Medulla oblongata (tissue), 1 donor: ENCODE results near the gene CNTF.
"Not testable (repeated sequence)": the region's sequence is repeated elsewhere in the genome, so short reads cannot be mapped to it uniquely, and the experiment has no call there.

Experiments
- DNase-seq: peaks from one replicate; pipeline ENCODE4 v3.0.0-alpha.2; 2015; ENCODE audit errors: extremely low spot score

Gene CNTF, protein sequence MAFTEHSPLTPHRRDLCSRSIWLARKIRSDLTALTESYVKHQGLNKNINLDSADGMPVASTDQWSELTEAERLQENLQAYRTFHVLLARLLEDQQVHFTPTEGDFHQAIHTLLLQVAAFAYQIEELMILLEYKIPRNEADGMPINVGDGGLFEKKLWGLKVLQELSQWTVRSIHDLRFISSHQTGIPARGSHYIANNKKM

DNA sequence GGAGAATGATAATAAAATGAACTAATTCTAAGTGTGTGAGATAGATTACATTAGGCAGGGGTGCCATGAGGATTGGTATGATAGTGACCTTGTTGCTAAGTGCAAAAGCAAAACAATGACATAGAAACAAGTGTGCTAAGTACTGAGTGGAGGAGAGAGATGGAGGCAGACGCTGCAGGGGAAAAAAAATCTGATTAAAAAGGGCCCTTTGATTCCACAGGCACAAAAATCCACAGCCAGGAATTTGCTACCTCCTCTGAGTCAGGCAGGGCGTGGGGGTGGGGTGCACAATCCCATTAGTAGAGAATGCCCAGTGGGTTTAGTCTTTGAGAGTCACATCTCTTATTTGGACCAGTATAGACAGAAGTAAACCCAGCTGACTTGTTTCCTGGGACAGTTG is at the start of gene CNTF:
Gene CNTF, plus strand, starts transcription at position 322 of the 400 bp plus-strand sequence. CDS start 88 bp downstream, outside the sequence.
- DNase-seq: no peak

- DNase-seq: not testable (repeated sequence)
These were observed 49.6 kb upstream of the CNTF start for GRCh38 chr11:58572906-58573305.

DNA sequence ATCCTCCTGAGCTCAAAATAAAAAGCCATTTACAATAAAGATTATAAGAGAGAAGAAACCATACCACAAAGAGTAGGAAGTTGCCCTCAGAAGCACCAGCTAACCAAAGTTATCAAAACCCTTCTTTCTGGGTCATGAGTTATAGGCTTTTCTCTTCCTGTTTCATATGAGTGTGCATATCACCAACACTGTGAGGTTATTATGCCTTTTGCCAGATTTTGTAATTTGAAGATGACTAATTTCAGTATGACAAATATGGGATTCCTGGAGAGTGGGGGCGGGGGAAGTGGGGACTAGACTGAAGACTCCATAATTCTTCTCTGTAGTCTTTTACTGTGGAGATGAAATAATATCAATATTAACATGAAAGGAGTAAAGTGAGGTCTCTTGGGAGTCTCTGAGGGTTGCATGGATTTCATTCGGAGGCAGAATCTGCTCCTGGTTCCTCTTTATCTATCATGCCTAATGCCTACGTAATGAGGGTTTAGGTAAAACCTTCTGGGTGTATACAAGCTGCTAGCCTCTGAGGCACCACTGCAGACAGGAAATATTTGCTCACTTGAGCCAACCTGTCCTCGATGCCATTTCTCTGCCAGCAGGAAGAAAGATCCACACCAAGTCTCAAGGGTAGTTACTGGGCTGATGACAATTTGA is 48.9 kb upstream of the CNTF start:
- DNase-seq: peak; percentile 36

- no peak for DNase-seq
These were observed 47.6 kb upstream of the CNTF start for GRCh38 chr11:58574881-58575280.

GRCh38 chr11:58575377-58576020 is 47.0 kb upstream of the CNTF start, which contains the start of gene LPXN:
TSS of gene LPXN (minus strand) at chr11:58575856. CDS start at chr11:58575772, 84 bp downstream.
- DNase-seq: peak; percentile 82

GRCh38 chr11:58576887-58577471 is 45.5 kb upstream of the CNTF start:
- DNase-seq: peak; percentile 58

GRCh38 chr11:58577555-58578135 is 44.8 kb upstream of the CNTF start:
- no peak for DNase-seq

DNA sequence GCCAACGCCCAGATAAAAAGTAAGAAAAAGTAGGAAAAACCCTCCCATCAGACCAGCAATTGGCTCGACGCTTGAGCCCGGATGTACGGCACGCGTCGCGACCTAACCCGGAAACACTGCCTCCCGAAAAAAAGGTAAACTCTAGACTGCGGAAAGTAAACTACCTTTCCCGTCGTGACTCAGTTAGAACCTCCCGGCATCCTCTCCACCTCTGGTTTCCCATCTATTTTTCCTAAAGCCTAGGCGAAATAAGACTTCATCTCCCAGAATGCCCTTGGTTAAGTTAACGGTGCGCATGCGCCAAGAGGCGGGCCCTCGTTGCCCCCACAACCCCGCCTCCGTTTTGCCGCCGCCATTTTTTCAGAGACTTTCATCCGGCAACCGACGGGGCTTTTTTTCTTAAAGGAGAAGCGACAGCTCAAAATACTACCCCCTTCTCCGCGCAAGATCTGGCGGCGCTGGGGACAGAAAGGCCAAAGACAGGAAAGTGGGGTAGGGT is 44.3 kb upstream of the CNTF start:
- DNase-seq: peak; percentile 99

DNA sequence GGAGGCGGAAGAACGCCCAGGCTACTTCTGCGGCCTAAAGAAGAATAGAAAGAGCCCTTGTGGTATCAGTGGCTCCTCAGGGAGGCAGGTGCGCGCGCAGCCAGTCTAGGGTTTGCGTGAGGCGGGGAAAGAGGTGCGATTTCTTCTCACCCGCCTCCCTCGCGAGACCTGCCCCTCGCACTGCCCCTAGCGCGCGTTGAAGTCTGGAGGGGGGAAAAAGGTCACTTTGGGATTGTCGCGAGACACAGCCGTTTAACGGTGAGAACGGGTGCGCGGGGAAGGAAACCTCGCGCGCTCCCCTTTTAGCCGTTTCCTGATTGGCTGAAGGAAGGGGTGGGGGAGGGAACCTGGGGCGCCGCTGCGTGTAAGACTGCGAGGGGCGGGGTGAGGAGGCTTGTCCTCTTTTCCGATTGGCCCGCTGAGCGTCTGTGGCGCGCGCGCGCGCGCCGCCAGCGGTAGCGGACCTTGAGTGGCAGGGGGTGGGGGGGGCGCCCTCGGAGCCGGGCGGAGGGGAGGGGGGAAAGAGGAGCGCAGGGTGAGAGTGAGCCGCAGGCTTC is 43.8 kb upstream of the CNTF start, which contains the start of gene ZFP91:
Gene ZFP91, plus strand, starts transcription at position 429 of the 557 bp plus-strand sequence. CDS start 219 bp downstream, outside the sequence.
- peak; percentile 99 for DNase-seq

GRCh38 chr11:58579192-58580129 is 43.0 kb upstream of the CNTF start:
- peak; percentile 94 for DNase-seq

- no peak for DNase-seq
These were observed 42.2 kb upstream of the CNTF start for GRCh38 chr11:58580311-58580710.

- no peak for DNase-seq
These were observed 40.0 kb upstream of the CNTF start for GRCh38 chr11:58582437-58582836.

- no peak for DNase-seq
These were observed 35.5 kb upstream of the CNTF start for GRCh38 chr11:58586998-58587397.

GRCh38 chr11:58591659-58592058 is 30.8 kb upstream of the CNTF start:
- DNase-seq: no peak

DNA sequence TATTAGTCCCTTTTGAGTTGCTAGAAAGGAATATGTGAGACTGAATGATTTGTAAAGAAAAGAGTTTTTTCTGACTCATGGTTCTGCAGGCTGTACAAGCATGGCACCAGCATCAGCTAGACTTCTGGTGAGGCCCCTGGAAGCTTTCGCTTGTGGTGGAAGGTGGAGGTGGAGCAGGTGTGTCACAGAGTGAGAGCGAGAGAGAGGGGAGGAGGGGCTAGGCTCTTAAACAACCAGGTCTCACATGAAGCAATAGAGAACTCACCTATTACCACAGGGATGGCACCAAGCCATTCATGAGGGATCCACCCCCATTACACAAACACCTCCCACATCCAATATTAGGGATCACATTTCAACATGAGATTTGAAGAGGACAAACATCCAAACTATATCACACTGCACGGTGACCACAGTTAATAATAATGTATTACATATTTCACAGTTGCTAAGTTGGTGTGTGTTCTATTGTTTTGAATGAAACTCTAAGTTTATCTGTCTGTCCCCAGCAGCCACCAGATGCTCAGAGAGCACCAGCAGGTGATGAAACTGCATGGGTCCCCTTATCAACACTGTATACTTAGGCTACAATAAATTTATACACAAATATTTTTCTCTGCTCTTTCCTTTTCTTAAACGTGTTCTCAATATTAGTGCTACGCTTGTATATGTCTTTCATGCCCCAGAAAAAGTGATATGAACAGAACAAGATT is 29.5 kb upstream of the CNTF start:
- no peak for DNase-seq

GRCh38 chr11:58594826-58595225 is 27.6 kb upstream of the CNTF start:
- DNase-seq: no peak

DNA sequence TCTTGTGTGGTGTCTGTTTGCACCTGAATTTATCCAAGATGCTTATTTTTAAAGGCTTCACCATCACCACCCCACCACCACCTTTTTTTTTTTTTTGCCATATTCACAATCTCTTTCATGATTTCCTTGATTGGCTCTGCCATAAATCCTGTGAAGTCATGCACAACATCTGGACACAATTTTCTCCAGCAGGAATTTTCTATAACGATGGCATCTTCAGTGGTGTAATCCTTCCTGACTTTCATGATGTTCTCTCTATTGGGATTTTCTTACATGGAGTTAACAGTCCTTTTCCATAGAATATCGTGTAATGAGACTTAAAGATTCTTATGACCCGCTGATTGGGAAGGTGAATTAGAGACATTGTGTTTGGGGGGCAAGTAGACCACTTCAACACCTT is 25.8 kb upstream of the CNTF start:
- DNase-seq: no peak

DNA sequence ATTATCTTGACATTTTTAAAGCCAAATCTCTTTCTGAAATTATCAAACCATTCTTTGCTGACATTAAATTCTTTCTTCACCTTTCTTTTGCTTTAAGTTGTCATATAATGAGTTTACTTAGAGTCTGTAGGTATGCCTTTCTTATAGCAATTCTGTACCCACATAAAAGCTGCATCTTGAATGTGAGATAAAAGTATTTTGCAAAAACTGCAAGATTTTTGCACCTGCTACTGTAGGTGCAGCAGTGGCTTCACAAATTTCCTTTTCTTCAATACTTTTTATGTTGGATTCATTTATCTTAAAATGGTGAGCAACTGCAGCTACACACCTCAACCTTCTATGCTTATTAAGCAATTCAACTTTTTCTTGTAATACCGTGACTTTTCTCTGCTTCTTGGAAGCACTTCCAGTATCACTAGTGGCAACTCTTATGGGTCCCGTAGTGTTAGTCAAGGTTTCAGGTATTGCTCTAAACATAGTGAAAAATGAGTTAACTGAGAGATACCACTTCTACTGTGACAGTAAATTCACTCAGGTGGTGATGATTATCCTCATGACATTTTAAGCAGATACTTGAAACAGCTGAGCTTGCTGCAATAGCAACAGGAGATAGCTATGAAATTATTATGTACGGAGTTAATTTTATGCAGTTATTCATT is 24.9 kb upstream of the CNTF start:
- no peak for DNase-seq

DNA sequence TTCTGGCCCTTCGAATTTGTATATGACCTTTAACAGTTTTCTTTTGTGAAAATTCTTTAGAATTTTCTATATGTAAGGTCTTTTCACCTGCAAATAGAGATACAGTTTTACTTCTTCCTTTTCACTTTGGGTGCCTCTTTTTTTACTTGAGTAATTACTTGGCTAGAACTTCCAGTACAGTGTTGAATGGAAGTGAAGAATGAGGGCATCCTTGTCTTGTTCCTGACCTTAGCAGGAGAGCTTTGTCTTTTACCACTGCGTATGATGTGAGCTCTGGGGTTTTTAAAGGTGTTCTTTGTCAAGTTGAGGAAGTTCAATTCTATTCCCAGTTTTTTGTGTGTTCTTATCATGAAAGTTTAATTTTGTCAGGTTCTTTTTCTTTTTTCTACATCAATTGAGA is 22.0 kb upstream of the CNTF start:
- no peak for DNase-seq
